T-helper 17 cell (primary cell): ENCODE data around the gene MED22. TPM values are rescaled to one million over a fixed set of nuclear protein-coding genes. Genes with fewer than 3 reads are reported as not detected.

Experiments
- ATAC-seq: fragments of 150-1000 bp; cut with Tn5 transposase; 2 replicates; pipeline ENCODE4 v1.10.0; 2021; ENCODE audit warnings: mild to moderate bottlenecking, moderate library complexity
- DNase-seq, 3 donors: peaks; one replicate each; pipeline versions ENCODE4 v3.0.0 to v3.0.0-alpha.2; 2020 to 2021
- H3K9me3 ChIP-seq: one replicate; pipeline ENCODE4 v1.7.0; 2013; ENCODE audit warnings: low read length, mild to moderate bottlenecking; ENCODE audit not compliant: control insufficient read depth, poor library complexity, severe bottlenecking
- H3K27ac Mint-ChIP-seq: one replicate; pipeline ENCODE4 v1.8.0; 2022; ENCODE audit warnings: mild to moderate bottlenecking, moderate library complexity, mixed read lengths
- H3K27me3 Mint-ChIP-seq: one replicate; pipeline ENCODE4 v1.8.0; 2022; ENCODE audit warnings: mixed read lengths
- H3K36me3 Mint-ChIP-seq: one replicate; pipeline ENCODE4 v1.8.0; 2022; ENCODE audit warnings: low read depth, mixed read lengths
- H3K4me1 Mint-ChIP-seq: one replicate; pipeline ENCODE4 v1.8.0; 2022; ENCODE audit warnings: mild to moderate bottlenecking, mixed read lengths
- H3K4me3 Mint-ChIP-seq: one replicate; pipeline ENCODE4 v1.8.0; 2022; ENCODE audit warnings: mild to moderate bottlenecking, moderate library complexity, mixed read lengths
- total RNA-seq, 4 donors: library from RNA in 2 of 4; stranded (reverse) in 2 of 4; gene quantifications; one replicate each; pipeline ENCODE4 v1.2.3 and lab custom pipeline; 2022 to 2026

MED22 gene
- total RNA-seq, 2 donors from 2014 or later, result 23.4 to 23.6 TPM

GRCh38 chr9:133357656-133358055 lies 9.7 kb upstream of the MED22 start:
- Mint-ChIP-seq H3K36me3 (peaks cover 7% of the 10 kb centered on the region), H3K4me3 (peak overlapping the region; percentile 93), H3K27me3 (no peaks in the 10 kb centered on the region), H3K4me1 (peaks cover 23% of the 10 kb centered on the region), H3K27ac (peak overlapping the region; percentile 83)
- no peaks in the 10 kb centered on the region for H3K9me3 ChIP-seq
- ATAC-seq (no peak), DNase-seq (no peak)

- no peaks in the 10 kb centered on the region for H3K27me3 Mint-ChIP-seq
- H3K4me1 Mint-ChIP-seq, result peaks cover 21% of the 10 kb centered on the region
- H3K4me3 Mint-ChIP-seq, result peak within 1 kb of the TSS; percentile 93
- peaks cover 5% of the 10 kb centered on the region for H3K36me3 Mint-ChIP-seq
- ATAC-seq, result peak; percentile 93
- no peaks in the 10 kb centered on the region for H3K9me3 ChIP-seq
- peak; percentile 85 to 92 (median 86) for DNase-seq
- H3K27ac Mint-ChIP-seq, result peak within 1 kb of the TSS; percentile 83
These were observed 8.6 kb upstream of the MED22 start, which contains the start of the genes SURF1 and SURF2 for GRCh38 chr9:133356391-133357091. Gene SURF1, minus strand, starts transcription at chr9:133356487. Its CDS starts 34 bp downstream, at chr9:133356453. Gene SURF2, plus strand, starts transcription at chr9:133356550. Its CDS starts 43 bp downstream, at chr9:133356593.

GRCh38 chr9:133355881-133356357 lies 8.0 kb upstream of the MED22 start:
- no peaks in the 10 kb centered on the region for H3K27me3 Mint-ChIP-seq
- H3K4me3 Mint-ChIP-seq, result peak overlapping the region; percentile 93
- peak overlapping the region; percentile 83 for H3K27ac Mint-ChIP-seq
- peaks cover 5% of the 10 kb centered on the region for H3K36me3 Mint-ChIP-seq
- H3K4me1 Mint-ChIP-seq, result peaks cover 21% of the 10 kb centered on the region
- DNase-seq, result no peak
- ATAC-seq, result peak; percentile 57
- H3K9me3 ChIP-seq, result no peaks in the 10 kb centered on the region

- DNase-seq (no peak), ATAC-seq (no peak)
- Mint-ChIP-seq H3K27ac (peak overlapping the region; percentile 34), H3K4me3 (peak overlapping the region; percentile 93), H3K27me3 (no peaks in the 10 kb centered on the region), H3K36me3 (peaks cover 5% of the 10 kb centered on the region), H3K4me1 (peaks cover 20% of the 10 kb centered on the region)
- no peaks in the 10 kb centered on the region for H3K9me3 ChIP-seq
These were observed 6.8 kb upstream of the MED22 start for GRCh38 chr9:133354766-133355165.

GRCh38 chr9:133353548-133353947 lies 5.6 kb upstream of the MED22 start:
- no peaks in the 10 kb centered on the region for H3K9me3 ChIP-seq
- DNase-seq, result no peak
- H3K36me3 Mint-ChIP-seq, result peaks cover 5% of the 10 kb centered on the region
- no peak for ATAC-seq
- H3K27me3 Mint-ChIP-seq, result no peaks in the 10 kb centered on the region
- peaks cover 20% of the 10 kb centered on the region for H3K4me1 Mint-ChIP-seq
- H3K4me3 Mint-ChIP-seq, result peak overlapping the region; percentile 66
- peak overlapping the region; percentile 87 for H3K27ac Mint-ChIP-seq

GRCh38 chr9:133352635-133353340 lies 4.9 kb upstream of the MED22 start:
- Mint-ChIP-seq H3K27ac (peak overlapping the region; percentile 87), H3K36me3 (peaks cover 7% of the 10 kb centered on the region), H3K27me3 (no peaks in the 10 kb centered on the region), H3K4me3 (peak overlapping the region; percentile 63), H3K4me1 (peaks cover 21% of the 10 kb centered on the region)
- H3K9me3 ChIP-seq, result no peaks in the 10 kb centered on the region
- ATAC-seq (no peak), DNase-seq (no peak)

- no peak for DNase-seq
- peaks cover 23% of the 10 kb centered on the region for H3K4me1 Mint-ChIP-seq
- H3K36me3 Mint-ChIP-seq, result peaks cover 7% of the 10 kb centered on the region
- H3K27ac Mint-ChIP-seq, result no peak overlapping the region
- ATAC-seq, result no peak
- H3K4me3 Mint-ChIP-seq, result peak overlapping the region; percentile 5
- H3K9me3 ChIP-seq, result no peaks in the 10 kb centered on the region
- no peaks in the 10 kb centered on the region for H3K27me3 Mint-ChIP-seq
These were observed 4.1 kb upstream of the MED22 start for GRCh38 chr9:133351908-133352634.

GRCh38 chr9:133351526-133351907 lies 3.6 kb upstream of the MED22 start:
- H3K27ac Mint-ChIP-seq, result no peak overlapping the region
- peaks cover 29% of the 10 kb centered on the region for H3K4me1 Mint-ChIP-seq
- H3K27me3 Mint-ChIP-seq, result no peaks in the 10 kb centered on the region
- DNase-seq (no peak), ATAC-seq (no peak)
- H3K9me3 ChIP-seq, result no peaks in the 10 kb centered on the region
- H3K4me3 Mint-ChIP-seq, result no peak overlapping the region
- peaks cover 7% of the 10 kb centered on the region for H3K36me3 Mint-ChIP-seq

- DNase-seq, result no peak
- no peak for ATAC-seq
- peaks cover 31% of the 10 kb centered on the region for H3K4me1 Mint-ChIP-seq
- no peaks in the 10 kb centered on the region for H3K27me3 Mint-ChIP-seq
- no peaks in the 10 kb centered on the region for H3K9me3 ChIP-seq
- peak overlapping the region; percentile 100 for H3K4me3 Mint-ChIP-seq
- H3K36me3 Mint-ChIP-seq, result peaks cover 7% of the 10 kb centered on the region
- peak overlapping the region; percentile 99 for H3K27ac Mint-ChIP-seq
These were observed 2.2 kb upstream of the MED22 start for GRCh38 chr9:133349965-133350616.

- no peaks in the 10 kb centered on the region for H3K9me3 ChIP-seq
- Mint-ChIP-seq H3K4me3 (peak overlapping the region; percentile 100), H3K27me3 (no peaks in the 10 kb centered on the region), H3K27ac (peak overlapping the region; percentile 99), H3K36me3 (peaks cover 7% of the 10 kb centered on the region), H3K4me1 (peaks cover 31% of the 10 kb centered on the region)
- peak; percentile 3 for ATAC-seq
- DNase-seq, result no peak
These were observed 1.0 kb upstream of the MED22 start for GRCh38 chr9:133348718-133349573.

GRCh38 chr9:133347515-133347984 lies 381 bp downstream of the MED22 start:
- H3K27ac Mint-ChIP-seq, result peak overlapping the region; percentile 99
- ATAC-seq, result peak; percentile 50
- peak in 2 of 3 donors; percentile 24 to 46 for DNase-seq
- H3K36me3 Mint-ChIP-seq, result peaks cover 7% of the 10 kb centered on the region
- peaks cover 27% of the 10 kb centered on the region for H3K4me1 Mint-ChIP-seq
- peak overlapping the region; percentile 100 for H3K4me3 Mint-ChIP-seq
- no peaks in the 10 kb centered on the region for H3K9me3 ChIP-seq
- H3K27me3 Mint-ChIP-seq, result no peaks in the 10 kb centered on the region
